Suprapubic skin (tissue), 4 donors: Measurements from ENCODE around the gene ABLIM2. TPM values are rescaled to one million over a fixed set of nuclear protein-coding genes. Genes with fewer than 3 reads are reported as not detected.

Experiments
- DNase-seq, 2 donors: peaks; one replicate each; pipeline ENCODE4 v3.0.0-alpha.2; 2019; ENCODE audit warnings: low spot score in 2 of 2
- H3K27ac ChIP-seq: fragments of 200-600 bp; sonication (generic); one replicate; pipeline ENCODE4 v1.5.1; 2019
- H3K27me3 ChIP-seq: fragments of 200-600 bp; sonication (generic); one replicate; pipeline ENCODE4 v1.5.1; 2019
- H3K36me3 ChIP-seq: fragments of 200-600 bp; sonication (generic); one replicate; pipeline ENCODE4 v1.5.1; 2019
- H3K4me1 ChIP-seq: fragments of 200-600 bp; sonication (generic); one replicate; pipeline ENCODE4 v1.5.1; 2019
- H3K4me3 ChIP-seq: fragments of 200-600 bp; sonication (generic); one replicate; pipeline ENCODE4 v1.5.1; 2019; ENCODE audit warnings: mild to moderate bottlenecking
- H3K9me3 ChIP-seq: fragments of 200-600 bp; sonication (generic); one replicate; pipeline ENCODE4 v1.5.1; 2019
- EP300 ChIP-seq: sonication (generic); formaldehyde crosslinking; IDR thresholded peaks from one replicate; pipeline ENCODE4 v1.6.1; 2017; ENCODE audit warnings: antibody characterized with exemption
- POLR2A ChIP-seq, 2 donors: fragments of 450-650 bp; IDR thresholded peaks; one replicate each; pipeline ENCODE4 v1.6.1; 2017; ENCODE audit warnings: antibody characterized with exemption in 2 of 2, mild to moderate bottlenecking in 2 of 2, moderate library complexity in 2 of 2
- POLR2AphosphoS5 ChIP-seq, 3 donors: sonication (generic); formaldehyde crosslinking; IDR thresholded peaks; one replicate each; pipeline ENCODE4 v1.6.1; 2017; ENCODE audit warnings: antibody characterized with exemption in 3 of 3
- WGBS: methylation state at CpG from one replicate; pipeline ENCODE4 v1.1.5; 2018; 5-methylcytosine and 5-hydroxymethylcytosine counted together
- total RNA-seq, 4 donors: library from RNA; depleted of rRNA; stranded (reverse); fragments of >200 nt; gene quantifications; one replicate each; pipeline ENCODE4 v1.1.0, GENCODE V29; 2016
- TF ChIP-seq, protein P1 (sequence below), 2 donors: fragments of 200-600 bp in 1 of 2; fragments of 450-650 bp in 1 of 2; sonication (generic) in 1 of 2; IDR thresholded peaks; one replicate each; pipeline ENCODE4 v1.5.1; 2016 to 2019; ENCODE audit warnings: antibody characterized with exemption in 2 of 2, mild to moderate bottlenecking in 1 of 2, moderate library complexity in 1 of 2

Gene ABLIM2
- total RNA-seq, 4 donors from 2014 or later = 11.2 to 16.9 (median 13.3) TPM

GRCh38 chr4:8025668-8026067, 132.9 kb downstream of the ABLIM2 start:
- H3K4me3 ChIP-seq = no peak overlapping the region
- no peak for DNase-seq
- TF ChIP-seq POLR2AphosphoS5 (IDR thresholded peaks at IDR 0.05) (no peak), POLR2A (IDR thresholded peaks at IDR 0.05) (no peak), EP300 (no peak)
- TF ChIP-seq, protein P1, sequence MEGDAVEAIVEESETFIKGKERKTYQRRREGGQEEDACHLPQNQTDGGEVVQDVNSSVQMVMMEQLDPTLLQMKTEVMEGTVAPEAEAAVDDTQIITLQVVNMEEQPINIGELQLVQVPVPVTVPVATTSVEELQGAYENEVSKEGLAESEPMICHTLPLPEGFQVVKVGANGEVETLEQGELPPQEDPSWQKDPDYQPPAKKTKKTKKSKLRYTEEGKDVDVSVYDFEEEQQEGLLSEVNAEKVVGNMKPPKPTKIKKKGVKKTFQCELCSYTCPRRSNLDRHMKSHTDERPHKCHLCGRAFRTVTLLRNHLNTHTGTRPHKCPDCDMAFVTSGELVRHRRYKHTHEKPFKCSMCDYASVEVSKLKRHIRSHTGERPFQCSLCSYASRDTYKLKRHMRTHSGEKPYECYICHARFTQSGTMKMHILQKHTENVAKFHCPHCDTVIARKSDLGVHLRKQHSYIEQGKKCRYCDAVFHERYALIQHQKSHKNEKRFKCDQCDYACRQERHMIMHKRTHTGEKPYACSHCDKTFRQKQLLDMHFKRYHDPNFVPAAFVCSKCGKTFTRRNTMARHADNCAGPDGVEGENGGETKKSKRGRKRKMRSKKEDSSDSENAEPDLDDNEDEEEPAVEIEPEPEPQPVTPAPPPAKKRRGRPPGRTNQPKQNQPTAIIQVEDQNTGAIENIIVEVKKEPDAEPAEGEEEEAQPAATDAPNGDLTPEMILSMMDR (IDR thresholded peaks at IDR 0.05) = no peak
- peaks cover 8% of the 10 kb centered on the region for H3K4me1 ChIP-seq
- H3K27me3 ChIP-seq = peaks cover 9% of the 10 kb centered on the region
- H3K9me3 ChIP-seq = no peaks in the 10 kb centered on the region
- H3K36me3 ChIP-seq = no peaks in the 10 kb centered on the region
- 88% methylated on average over 9 of the region's 9 CpGs for WGBS
- no peak overlapping the region for H3K27ac ChIP-seq

GRCh38 chr4:8024073-8024786, 134.4 kb downstream of the ABLIM2 start:
- Histone ChIP-seq H3K9me3 (no peaks in the 10 kb centered on the region), H3K36me3 (no peaks in the 10 kb centered on the region), H3K27ac (no peak overlapping the region), H3K4me3 (no peak overlapping the region), H3K27me3 (peaks cover 9% of the 10 kb centered on the region), H3K4me1 (peaks cover 8% of the 10 kb centered on the region)
- no peak for DNase-seq
- TF ChIP-seq POLR2AphosphoS5 (IDR thresholded peaks at IDR 0.05) = no peak
- TF ChIP-seq EP300 = no peak
- 80% methylated on average over 3 of the region's 25 CpGs for WGBS

DNA sequence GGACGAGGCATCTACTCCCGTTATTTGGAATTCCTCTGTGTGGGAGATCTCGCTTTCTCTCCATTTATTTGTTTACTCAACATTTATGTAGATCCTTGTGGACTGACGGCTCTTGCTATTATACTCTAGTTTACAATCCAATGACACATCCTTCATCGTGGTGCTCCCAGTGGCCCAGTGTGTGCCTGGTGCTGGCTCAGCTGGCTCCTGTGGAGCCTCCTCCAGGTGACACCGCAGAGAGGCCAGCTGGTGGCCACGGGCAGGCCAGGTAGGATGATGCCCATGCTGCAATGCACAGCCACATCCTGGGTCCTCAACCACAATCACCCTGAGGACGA, 134.9 kb downstream of the ABLIM2 start:
- Histone ChIP-seq H3K27me3 (peaks cover 9% of the 10 kb centered on the region), H3K36me3 (no peaks in the 10 kb centered on the region), H3K9me3 (no peaks in the 10 kb centered on the region), H3K4me3 (no peak overlapping the region), H3K27ac (no peak overlapping the region), H3K4me1 (peaks cover 8% of the 10 kb centered on the region)
- DNase-seq = no peak
- WGBS = 90% methylated on average over 7 of the region's 8 CpGs
- TF ChIP-seq POLR2A (IDR thresholded peaks at IDR 0.05) (no peak), POLR2AphosphoS5 (IDR thresholded peaks at IDR 0.05) (no peak), EP300 (no peak)
- TF ChIP-seq, protein P1 (IDR thresholded peaks at IDR 0.05) = no peak

- Histone ChIP-seq H3K4me1 (peaks cover 8% of the 10 kb centered on the region), H3K27ac (no peak overlapping the region), H3K27me3 (peaks cover 9% of the 10 kb centered on the region), H3K36me3 (no peaks in the 10 kb centered on the region), H3K4me3 (no peak overlapping the region), H3K9me3 (no peaks in the 10 kb centered on the region)
- TF ChIP-seq EP300 (no peak), POLR2A (IDR thresholded peaks at IDR 0.05) (no peak)
- WGBS = 90% methylated on average over 29 of the region's 29 CpGs
- DNase-seq = no peak
Measured at GRCh38 chr4:8022767-8023695, 135.6 kb downstream of the ABLIM2 start.

GRCh38 chr4:8021796-8022195, 136.8 kb downstream of the ABLIM2 start:
- Histone ChIP-seq H3K36me3 (no peaks in the 10 kb centered on the region), H3K4me1 (peaks cover 8% of the 10 kb centered on the region), H3K4me3 (no peak overlapping the region), H3K27me3 (peaks cover 9% of the 10 kb centered on the region), H3K27ac (no peak overlapping the region), H3K9me3 (no peaks in the 10 kb centered on the region)
- no peak for DNase-seq
- WGBS = 80% methylated on average over 1 of the region's 13 CpGs
- TF ChIP-seq, protein P1 (IDR thresholded peaks at IDR 0.05) = peak in 1 of 2 donors; percentile 9
- TF ChIP-seq POLR2A (IDR thresholded peaks at IDR 0.05) (no peak), POLR2AphosphoS5 (IDR thresholded peaks at IDR 0.05) (no peak)
